HepG2 (cell line): ENCODE data around the gene FAM174C. TPM values are rescaled to one million over a fixed set of nuclear protein-coding genes. Genes with fewer than 3 reads are reported as not detected.
A peak's percentile ranks its signal among the peaks of the same experiment; 100 is the strongest.

Experiments
- ARHGAP35 ChIP-seq: sonication (generic); formaldehyde crosslinking; IDR thresholded peaks from 2 replicates; pipeline ENCODE4 v1.9.0; 2022; ENCODE audit warnings: mild to moderate bottlenecking, inconsistent platforms, moderate library complexity, missing genetic modification reagents, borderline replicate concordance
- ATF2 ChIP-seq: sonication (generic); formaldehyde crosslinking; IDR thresholded peaks from 2 replicates; pipeline ENCODE4 v1.4.0; 2020; ENCODE audit warnings: missing genetic modification reagents
- ESRRA ChIP-seq: sonication (generic); formaldehyde crosslinking; IDR thresholded peaks from 2 replicates; pipeline ENCODE4 v1.5.1; 2020; ENCODE audit warnings: mild to moderate bottlenecking, low read depth, missing genetic modification reagents
- ETS1 ChIP-seq: sonication (generic); formaldehyde crosslinking; IDR thresholded peaks from 2 replicates; pipeline ENCODE4 v1.4.0; 2020; ENCODE audit warnings: missing genetic modification reagents
- HNF4G ChIP-seq, 2 experiments: sonication (generic) in 1 of 2; formaldehyde crosslinking in 1 of 2; IDR thresholded peaks; 2 replicates each; pipeline versions ENCODE4 v1.4.0 to v1.6.1; 2011 to 2020; ENCODE audit warnings: borderline replicate concordance in 2 of 2, low read depth in 2 of 2, mild to moderate bottlenecking in 2 of 2, low read length in 1 of 2, missing genetic modification reagents in 1 of 2, moderate library complexity in 1 of 2
- IRF2 ChIP-seq: IDR thresholded peaks from 2 replicates; pipeline ENCODE4 v1.6.1; 2018; ENCODE audit warnings: missing genetic modification reagents, missing compliant biosample characterization
- KAT2B ChIP-seq: fragments of 150-350 bp; IDR thresholded peaks from 2 replicates; pipeline ENCODE4 v1.6.1; 2014; ENCODE audit warnings: low read depth, low read length, borderline replicate concordance
- KDM1A ChIP-seq: IDR thresholded peaks from 2 replicates; pipeline ENCODE4 v1.6.1; 2016; ENCODE audit warnings: missing compliant biosample characterization
- MTF2 ChIP-seq: sonication (generic); formaldehyde crosslinking; IDR thresholded peaks from 2 replicates; pipeline ENCODE4 v1.5.0; 2020; ENCODE audit warnings: missing genetic modification reagents, borderline replicate concordance
- NFE2L1 ChIP-seq: sonication (generic); formaldehyde crosslinking; IDR thresholded peaks from 2 replicates; pipeline ENCODE4 v1.4.0; 2020; ENCODE audit warnings: missing genetic modification reagents, mild to moderate bottlenecking, borderline replicate concordance
- RAD21 ChIP-seq: fragments of 450-650 bp; formaldehyde crosslinking; IDR thresholded peaks from 2 replicates; pipeline ENCODE4 v1.5.0; 2020; ENCODE audit warnings: mild to moderate bottlenecking
- RBFOX2 ChIP-seq: fragments of 200-400 bp; formaldehyde crosslinking; IDR thresholded peaks from 2 replicates; pipeline ENCODE4 v1.6.1; 2017; ENCODE audit warnings: low read depth, mild to moderate bottlenecking, low read length
- RFX5 ChIP-seq: IDR thresholded peaks from 2 replicates; pipeline ENCODE4 v1.6.1; 2011; ENCODE audit warnings: low read depth, low read length, improper control_type of control experiment
- SALL1 ChIP-seq: sonication (generic); formaldehyde crosslinking; IDR thresholded peaks from 2 replicates; pipeline ENCODE4 v1.8.0; 2022; ENCODE audit warnings: mild to moderate bottlenecking, missing genetic modification reagents
- SMAD3 ChIP-seq: sonication (generic); formaldehyde crosslinking; IDR thresholded peaks from 2 replicates; pipeline ENCODE4 v1.4.0; 2020; ENCODE audit warnings: missing genetic modification reagents
- THAP7 ChIP-seq: sonication (generic); formaldehyde crosslinking; IDR thresholded peaks from 2 replicates; pipeline ENCODE4 v1.8.1; 2023; ENCODE audit warnings: mild to moderate bottlenecking, missing genetic modification reagents
- ZFP91 ChIP-seq: sonication (generic); formaldehyde crosslinking; IDR thresholded peaks from 2 replicates; pipeline ENCODE4 v1.9.0; 2022; ENCODE audit warnings: missing genetic modification reagents, mild to moderate bottlenecking, borderline replicate concordance
- ZNF180 ChIP-seq: sonication (generic); formaldehyde crosslinking; IDR thresholded peaks from 2 replicates; pipeline ENCODE4 v1.4.0; 2020; ENCODE audit warnings: low read depth, missing genetic modification reagents, borderline replicate concordance
- ZNF274 ChIP-seq: sonication (generic); formaldehyde crosslinking; IDR thresholded peaks from 2 replicates; pipeline ENCODE4 v1.5.1; 2020; ENCODE audit warnings: mild to moderate bottlenecking, missing genetic modification reagents
- ZNF276 ChIP-seq: sonication (generic); formaldehyde crosslinking; IDR thresholded peaks from 2 replicates; pipeline ENCODE4 v1.4.0; 2020; ENCODE audit warnings: mild to moderate bottlenecking, low read depth, missing genetic modification reagents
- ZNF451 ChIP-seq: sonication (generic); formaldehyde crosslinking; IDR thresholded peaks from 2 replicates; pipeline ENCODE4 v1.5.0; 2020; ENCODE audit warnings: mild to moderate bottlenecking, missing genetic modification reagents
- ZNF879 ChIP-seq: sonication (generic); formaldehyde crosslinking; IDR thresholded peaks from 2 replicates; pipeline ENCODE4 v1.8.1; 2023; ENCODE audit warnings: missing genetic modification reagents
- polyA plus RNA-seq, 8 experiments: library from polyadenylated mRNA; depleted of rRNA in 3 of 8; stranded (reverse) in 7 of 8; unstranded in 1 of 8; fragments of >200 nt; fragmentation: Illumina TruSeq in 4 of 8; extraction: Trizol in 4 of 8; gene quantifications; 2 replicates each; pipeline versions ENCODE4 v1.2.1 to v1.2.3, GENCODE V29; 2011 to 2016; ENCODE audit warnings: low read depth in 4 of 8, missing spikeins in 1 of 8, mixed read lengths in 1 of 8; ENCODE audit not compliant: insufficient read depth in 1 of 8
- total RNA-seq, 5 experiments: library from RNA; depleted of rRNA; stranded (reverse); fragments of >200 nt; fragmentation: Illumina TruSeq; extraction: Trizol; gene quantifications; 2 replicates each; pipeline ENCODE4 v1.2.3, GENCODE V29; 2016; ENCODE audit warnings: low read depth in 1 of 5

Gene FAM174C
- total and polyA plus RNA-seq, 2 of the 13 experiments (the other 11 are each of a cell fraction or from before 2014, with no cell fraction given): 19.5 to 31.3 TPM

GRCh38 chr19:1261798-1262622 is 13.3 kb upstream of the FAM174C start (continued):
- peak; percentile 21; the same call in 1 of the 2 replicates for TF ChIP-seq ATF2 (CRISPR knock-in tag)
- TF ChIP-seq HNF4G (IDR thresholded peaks at IDR 0.05; ENCODE audit: borderline replicate concordance, low read depth, low read length): peak; percentile 35; the same call in 1 of the 2 replicates
- no peak for TF ChIP-seq HNF4G (CRISPR knock-in tag; IDR thresholded peaks at IDR 0.05; ENCODE audit: borderline replicate concordance, low read depth)
- TF ChIP-seq KDM1A (CRISPR knock-in tag): no peak
- TF ChIP-seq SMAD3 (CRISPR knock-in tag): no peak
- peak; percentile 71; the same call in 1 of the 2 replicates for TF ChIP-seq RBFOX2
- peak; percentile 85; the same call in 1 of the 2 replicates for TF ChIP-seq ESRRA (CRISPR knock-in tag)
- no peak for TF ChIP-seq ZNF276
- no peak for TF ChIP-seq ZNF274 (CRISPR knock-in tag)
- TF ChIP-seq ZNF879: 0 out of 2 replicates have a peak, but pooled peaks have one; percentile 11
- TF ChIP-seq MTF2 (CRISPR knock-in tag): no peak
- no peak; the same call in 1 of the 2 replicates for TF ChIP-seq SALL1 (CRISPR knock-in tag)
- TF ChIP-seq RAD21 (CRISPR knock-in tag): no peak
- TF ChIP-seq NFE2L1 (CRISPR knock-in tag): no peak
- no peak for TF ChIP-seq THAP7 (CRISPR knock-in tag)
- no peak for TF ChIP-seq RFX5
- no peak for TF ChIP-seq ETS1
- 0 out of 2 replicates have a peak, but pooled peaks have one; percentile 22 for TF ChIP-seq ZNF451
- TF ChIP-seq ZFP91: peak; percentile 16; the same call in 1 of the 2 replicates
- no peak for TF ChIP-seq ZNF180 (CRISPR knock-in tag)
- no peak for TF ChIP-seq IRF2
- TF ChIP-seq ARHGAP35 (CRISPR knock-in tag): 0 out of 2 replicates have a peak, but pooled peaks have one; percentile 35
- no peak for TF ChIP-seq KAT2B
